ENCODE results near the gene LGALS14.

The LGALS14 gene

GRCh38 chr19:39708594-39708993 is 4.3 kb downstream of the LGALS14 start:
- no peaks in the 10 kb centered on the region; a peak in 1 of 3 replicates for H3K36me3 ChIP-seq (ENCODE audit: control insufficient read depth in 2 of 2, insufficient read depth in 1 of 2, low read length in 2 of 2)
- H3K4me1 ChIP-seq (ENCODE audit: control insufficient read depth, insufficient read depth, low read length): peaks cover 9% of the 10 kb centered on the region
- no peak overlapping the region for H3K4me3 ChIP-seq (ENCODE audit: low read depth, low read length)
- POLR2A ChIA-PET: no interaction called here
- no peak overlapping the region for H3K27ac ChIP-seq (ENCODE audit: extremely low read depth, low read depth, low read length)
- TF ChIP-seq ZNF692 (tag by site-specific recombination; IDR thresholded peaks at IDR 0.05): no peak
- TF ChIP-seq PRDM2 (tag by site-specific recombination; IDR thresholded peaks at IDR 0.05; ENCODE audit: borderline replicate concordance): no peak
- TF ChIP-seq KLF16 (tag by site-specific recombination; IDR thresholded peaks at IDR 0.05): no peak
- no peak for TF ChIP-seq ZBTB21 (tag by site-specific recombination; IDR thresholded peaks at IDR 0.05)
- no peak for TF ChIP-seq ZNF449 (tag by site-specific recombination; IDR thresholded peaks at IDR 0.05)
- TF ChIP-seq ZNF292 (tag by site-specific recombination; IDR thresholded peaks at IDR 0.05; ENCODE audit: borderline replicate concordance, low read depth): no peak
- no peak for TF ChIP-seq YY2 (tag by site-specific recombination; IDR thresholded peaks at IDR 0.05)
- no peak for TF ChIP-seq ZNF830 (tag by site-specific recombination; IDR thresholded peaks at IDR 0.05; ENCODE audit: low read depth)
- CTCF ChIA-PET: interaction anchor here (0.6 kb wide), 1 partner anchor 200 kb away, joined by 3 read pairs; no protein-coding TSS in a partner anchor
- peaks cover 3% of the 10 kb centered on the region for H3K9me3 ChIP-seq (ENCODE audit: control insufficient read depth, insufficient read depth, low read depth, low read length)

- Histone ChIP-seq H3K4me1 (ENCODE audit: control insufficient read depth, insufficient read depth, low read length) (peaks cover 3% of the 10 kb centered on the region), H3K4me3 (ENCODE audit: low read depth, low read length) (no peak overlapping the region), H3K36me3 (ENCODE audit: control insufficient read depth in 2 of 2, insufficient read depth in 1 of 2, low read length in 2 of 2) (no peaks in the 10 kb centered on the region; a peak in 1 of 3 replicates), H3K9me3 (ENCODE audit: control insufficient read depth, insufficient read depth, low read depth, low read length) (peaks cover 3% of the 10 kb centered on the region), H3K27ac (ENCODE audit: extremely low read depth, low read depth, low read length) (no peak overlapping the region)
- ChIA-PET POLR2A (no interaction called here), CTCF (no interaction called here)
- TF ChIP-seq ZNF335 (tag by site-specific recombination; conservative IDR thresholded peaks at IDR 0.05) (no peak), HOXA7 (CRISPR knock-in tag; IDR thresholded peaks at IDR 0.05; ENCODE audit: borderline replicate concordance) (no peak)
These were observed 5.0 kb downstream of the LGALS14 start for GRCh38 chr19:39709026-39709872.

- H3K9me3 ChIP-seq (ENCODE audit: control insufficient read depth, insufficient read depth, low read depth, low read length): peaks cover 3% of the 10 kb centered on the region
- H3K36me3 ChIP-seq (ENCODE audit: control insufficient read depth in 2 of 2, insufficient read depth in 1 of 2, low read length in 2 of 2): no peaks in the 10 kb centered on the region; a peak in 1 of 3 replicates
- CTCF ChIA-PET: interaction anchor here (0.7 to 1.2 kb wide), 2 partner anchors 37 to 177 kb away, joined by 3 read pairs; no protein-coding TSS in a partner anchor
- H3K4me1 ChIP-seq (ENCODE audit: control insufficient read depth, insufficient read depth, low read length): no peaks in the 10 kb centered on the region
- TF ChIP-seq ZNF561 (tag by site-specific recombination; IDR thresholded peaks at IDR 0.05; ENCODE audit: borderline replicate concordance) (no peak), ZBTB6 (tag by site-specific recombination; IDR thresholded peaks at IDR 0.05) (no peak), ZBTB17 (tag by site-specific recombination; IDR thresholded peaks at IDR 0.05) (no peak)
- POLR2A ChIA-PET: no interaction called here
- H3K4me3 ChIP-seq (ENCODE audit: low read depth, low read length): no peak overlapping the region
- no peak overlapping the region for H3K27ac ChIP-seq (ENCODE audit: extremely low read depth, low read depth, low read length)
These were observed 6.1 kb downstream of the LGALS14 start for GRCh38 chr19:39710333-39710890.

All from HEK293 (cell line).